ENCODE measurements around the gene CFAP70.

Gene CFAP70

DNA sequence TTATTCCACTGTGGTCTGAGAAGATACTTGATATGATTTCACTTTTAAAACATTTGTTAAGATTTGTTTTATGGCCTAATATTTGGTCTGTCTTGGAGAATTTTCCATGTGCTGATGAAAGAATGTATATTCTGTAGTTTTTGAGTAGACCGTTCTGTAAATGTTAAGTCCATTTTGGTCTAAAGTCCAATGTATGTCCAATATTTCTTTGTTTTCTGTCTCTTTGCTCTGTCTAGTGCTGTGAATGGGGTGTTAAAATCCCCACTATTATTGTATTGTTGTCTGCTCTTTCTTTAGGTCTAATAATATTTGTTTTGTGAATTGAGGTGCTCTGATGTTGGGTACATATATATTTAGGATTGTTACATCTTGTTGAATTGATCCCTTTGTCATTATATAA, 142.9 kb downstream of the CFAP70 start:
- DNase-seq (ENCODE audit: low read depth) = no peak

DNA sequence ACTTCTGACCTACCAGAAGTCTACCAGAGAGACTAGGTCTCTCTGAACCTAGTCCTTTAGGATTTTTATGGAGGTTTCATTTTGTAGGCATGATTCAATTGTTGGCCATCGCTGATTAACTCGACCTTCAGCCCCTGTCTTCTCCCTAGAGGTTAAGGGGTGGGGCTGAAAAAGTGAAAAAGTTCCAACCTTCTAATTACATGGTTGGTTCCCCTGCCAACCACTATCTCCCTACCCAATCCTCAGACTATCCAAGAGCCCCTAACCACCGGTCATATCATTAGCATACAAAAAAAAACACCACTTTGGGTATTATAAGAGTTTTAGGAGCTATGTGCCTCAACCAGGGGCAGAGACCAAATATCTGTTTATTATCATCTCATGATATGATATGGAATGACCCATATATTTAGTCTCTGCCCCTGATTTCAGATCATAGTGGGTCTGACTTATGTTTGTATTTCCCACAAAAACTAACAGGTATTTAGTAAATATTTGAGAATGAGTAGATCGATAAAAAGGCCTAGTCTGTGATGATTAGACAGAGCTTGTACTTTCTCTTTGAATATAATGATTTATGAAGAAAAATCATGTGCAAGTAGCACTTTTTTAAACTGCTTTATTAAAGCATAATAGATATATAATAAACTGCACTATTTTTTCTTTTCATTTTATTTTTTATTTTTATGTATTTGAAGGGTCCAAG, 147.4 kb downstream of the CFAP70 start:
- no peak for DNase-seq (ENCODE audit: low read depth)

DNA sequence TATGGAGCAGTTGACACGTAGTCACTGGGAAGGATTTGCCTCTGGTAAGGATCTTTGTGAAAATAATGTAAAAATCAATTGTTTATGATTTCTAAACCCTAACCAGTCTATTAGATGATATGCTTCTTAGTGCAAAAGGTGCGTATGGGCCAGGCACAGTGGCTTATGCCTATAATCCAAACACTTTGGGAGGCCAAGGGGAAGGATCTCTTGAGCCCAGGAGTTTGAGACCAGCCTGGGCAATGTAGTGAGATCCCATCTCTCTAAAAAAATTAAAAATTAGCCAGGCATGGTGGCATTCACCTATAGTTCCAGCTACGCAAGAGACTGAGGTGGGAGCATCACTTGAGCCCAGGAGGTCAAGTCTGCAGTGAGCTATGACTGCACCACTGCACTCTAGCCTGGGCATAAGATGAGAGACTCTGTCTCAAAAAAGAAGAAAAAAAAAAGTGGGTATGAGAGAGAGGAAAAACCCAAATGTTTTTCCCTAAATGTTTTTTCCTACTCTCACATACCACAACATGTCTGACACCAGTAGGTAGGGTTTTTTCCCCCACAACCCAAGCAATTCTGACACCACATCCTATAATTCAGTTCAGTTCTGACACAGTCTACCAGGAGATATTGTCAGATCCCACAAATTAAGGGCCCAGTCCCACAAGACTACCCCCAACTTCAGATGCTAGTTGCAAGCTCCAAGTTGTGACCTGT, 148.1 kb downstream of the CFAP70 start:
- DNase-seq (ENCODE audit: low read depth) = no peak

DNA sequence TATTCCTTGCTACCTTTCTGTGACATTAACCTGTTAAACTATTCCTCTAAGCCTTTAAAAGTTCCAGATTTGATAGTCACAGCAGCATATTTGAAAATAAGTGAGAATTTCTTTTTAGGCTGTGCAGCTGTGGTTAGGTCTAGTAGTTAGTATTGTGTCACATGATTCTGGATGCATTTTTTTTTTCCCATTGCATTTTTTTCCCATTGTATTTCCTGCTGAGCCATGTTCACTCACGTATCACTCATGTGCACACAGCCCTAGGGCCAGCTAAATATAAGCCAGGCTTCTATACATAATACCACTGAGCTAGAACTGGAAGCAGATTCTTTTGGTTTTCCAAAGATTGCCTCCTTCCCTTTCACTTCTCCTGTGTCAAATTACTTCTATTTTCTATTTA, 149.0 kb downstream of the CFAP70 start:
- DNase-seq (ENCODE audit: low read depth) = peak; percentile 41

DNA sequence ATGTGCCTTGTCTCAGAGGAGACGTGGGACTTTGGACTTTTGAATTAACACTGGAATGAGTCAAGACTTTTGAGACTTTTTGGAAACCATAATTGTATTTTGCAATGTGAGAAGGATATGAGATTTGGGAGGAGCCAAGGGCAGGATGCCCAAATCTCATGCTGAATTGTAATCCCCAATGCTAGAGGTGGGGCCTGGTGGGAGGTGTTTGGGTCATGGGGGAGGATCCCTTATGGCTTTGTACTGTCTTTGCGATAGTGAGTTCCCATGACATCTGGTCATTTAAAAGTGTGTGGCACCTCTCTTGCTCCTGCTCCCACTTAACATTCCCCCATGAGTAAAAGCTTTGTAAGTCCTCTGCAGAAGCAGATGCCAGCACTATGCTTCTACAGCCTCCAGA, 150.8 kb downstream of the CFAP70 start:
- no peak for DNase-seq (ENCODE audit: low read depth)

DNA sequence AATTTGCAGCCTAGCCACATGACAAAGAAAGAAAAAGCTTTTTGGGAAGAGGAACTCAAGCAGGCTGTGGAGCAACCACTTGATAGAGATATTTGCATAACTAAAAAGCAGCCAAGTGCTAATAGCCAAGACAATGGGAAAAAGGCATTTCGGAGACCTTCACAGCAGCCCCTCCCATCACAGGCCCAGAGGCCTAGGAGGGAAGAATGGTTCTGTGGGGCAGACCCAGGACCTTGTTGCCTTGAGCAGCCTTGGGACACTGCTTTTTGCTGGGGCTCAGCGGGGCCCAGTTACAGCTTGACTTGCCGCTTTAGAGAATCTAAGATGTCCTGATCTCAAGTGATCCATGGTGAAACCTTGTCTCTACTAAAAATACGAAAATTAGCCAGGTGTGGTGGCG, 152.3 kb downstream of the CFAP70 start:
- DNase-seq (ENCODE audit: low read depth) = no peak

DNA sequence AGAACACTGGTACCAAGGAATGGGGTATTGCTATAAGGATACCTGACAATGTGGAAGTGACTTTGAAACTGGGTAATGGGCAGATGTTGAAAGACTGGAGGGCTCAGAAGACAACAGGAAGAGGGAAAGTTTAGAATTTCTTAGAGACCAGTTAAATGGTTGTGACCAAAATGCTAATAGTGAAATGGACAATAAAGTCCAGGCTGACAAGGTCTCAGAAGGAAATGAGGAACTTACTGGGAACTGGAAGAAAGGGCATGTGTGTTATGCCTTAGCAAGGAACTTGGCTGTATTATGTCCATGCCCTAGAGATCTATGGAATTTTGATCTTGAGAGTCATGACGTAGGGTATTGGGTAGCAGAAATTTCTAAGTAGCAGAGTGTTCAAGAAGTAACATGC, 152.8 kb downstream of the CFAP70 start:
- no peak for DNase-seq (ENCODE audit: low read depth)

DNA sequence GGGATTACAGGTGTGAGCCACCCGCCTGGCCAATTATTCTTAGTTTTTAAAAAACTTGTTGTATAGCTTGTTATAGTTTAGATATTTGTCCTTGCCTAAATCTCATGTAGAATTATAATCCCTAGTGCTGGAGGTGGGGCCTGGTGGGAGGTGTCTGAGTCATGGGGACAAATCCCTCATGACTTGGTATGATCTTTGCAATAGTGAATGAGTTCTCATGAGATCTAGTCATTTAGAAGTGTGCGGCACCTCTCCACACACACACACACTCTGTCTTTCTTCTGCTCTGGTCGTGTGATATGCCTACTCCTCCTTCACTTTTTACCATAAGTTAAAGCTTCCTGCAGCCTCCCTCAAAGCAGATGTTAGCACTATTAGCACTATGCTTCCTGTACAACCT, 153.6 kb downstream of the CFAP70 start:
- no peak for DNase-seq (ENCODE audit: low read depth)

Measured in iris pigment epithelial cell (primary cell).